ENCODE results near the gene UNC5A. TPM values are rescaled to one million over a fixed set of nuclear protein-coding genes. Genes with fewer than 3 reads are reported as not detected.

UNC5A gene
- total and polyA plus RNA-seq, 2 of the 8 experiments (the other 6 are each of a cell fraction or from before 2014, with no cell fraction given): 4.0 to 7.6 TPM

GRCh38 chr5:176883700-176884570, 73.6 kb downstream of the UNC5A start (continued):
- TF ChIP-seq ATF2 (IDR thresholded peaks at IDR 0.05; ENCODE audit: low read length): no peak
- TF ChIP-seq SP1 (IDR thresholded peaks at IDR 0.05; ENCODE audit: low read depth, low read length): no peak
- TF ChIP-seq GABPA (IDR thresholded peaks at IDR 0.05; ENCODE audit: borderline replicate concordance, insufficient read depth, low read length): no peak

Measured in H1 (cell line).